GM10266 (cell line): ENCODE results near the gene PCDHGA3.
"Not testable (repeated sequence)": the region's sequence is repeated elsewhere in the genome, so short reads cannot be mapped to it uniquely, and the experiment has no call there.

Experiments
- DNase-seq: peaks from one replicate; pipeline ENCODE4 v3.0.0; 2012; ENCODE audit errors: extremely low spot score
- TF ChIP-seq, protein P1 (sequence below): IDR thresholded peaks from 2 replicates; pipeline ENCODE4 v1.5.1; 2012; ENCODE audit warnings: mild to moderate bottlenecking, low read depth; ENCODE audit not compliant: control insufficient read depth, insufficient read depth; ENCODE audit errors: missing control alignments

Gene PCDHGA3

DNA sequence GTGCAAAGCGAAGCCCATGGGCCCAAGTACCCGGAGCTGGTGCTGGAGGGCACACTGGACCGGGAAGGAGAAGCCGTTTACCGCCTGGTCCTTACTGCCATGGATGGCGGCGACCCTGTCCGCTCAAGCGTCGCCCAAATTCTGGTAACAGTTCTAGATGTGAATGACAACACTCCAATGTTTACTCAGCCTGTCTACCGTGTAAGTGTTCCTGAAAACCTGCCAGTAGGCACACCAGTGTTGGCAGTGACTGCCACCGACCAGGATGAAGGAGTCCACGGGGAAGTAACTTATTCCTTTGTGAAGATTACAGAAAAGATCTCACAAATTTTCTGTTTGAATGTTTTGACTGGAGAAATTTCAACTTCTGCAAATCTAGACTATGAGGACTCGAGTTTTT is 31.0 kb downstream of the PCDHGA3 start:
- DNase-seq = no peak
- TF ChIP-seq, protein P1, sequence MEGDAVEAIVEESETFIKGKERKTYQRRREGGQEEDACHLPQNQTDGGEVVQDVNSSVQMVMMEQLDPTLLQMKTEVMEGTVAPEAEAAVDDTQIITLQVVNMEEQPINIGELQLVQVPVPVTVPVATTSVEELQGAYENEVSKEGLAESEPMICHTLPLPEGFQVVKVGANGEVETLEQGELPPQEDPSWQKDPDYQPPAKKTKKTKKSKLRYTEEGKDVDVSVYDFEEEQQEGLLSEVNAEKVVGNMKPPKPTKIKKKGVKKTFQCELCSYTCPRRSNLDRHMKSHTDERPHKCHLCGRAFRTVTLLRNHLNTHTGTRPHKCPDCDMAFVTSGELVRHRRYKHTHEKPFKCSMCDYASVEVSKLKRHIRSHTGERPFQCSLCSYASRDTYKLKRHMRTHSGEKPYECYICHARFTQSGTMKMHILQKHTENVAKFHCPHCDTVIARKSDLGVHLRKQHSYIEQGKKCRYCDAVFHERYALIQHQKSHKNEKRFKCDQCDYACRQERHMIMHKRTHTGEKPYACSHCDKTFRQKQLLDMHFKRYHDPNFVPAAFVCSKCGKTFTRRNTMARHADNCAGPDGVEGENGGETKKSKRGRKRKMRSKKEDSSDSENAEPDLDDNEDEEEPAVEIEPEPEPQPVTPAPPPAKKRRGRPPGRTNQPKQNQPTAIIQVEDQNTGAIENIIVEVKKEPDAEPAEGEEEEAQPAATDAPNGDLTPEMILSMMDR = no peak

DNA sequence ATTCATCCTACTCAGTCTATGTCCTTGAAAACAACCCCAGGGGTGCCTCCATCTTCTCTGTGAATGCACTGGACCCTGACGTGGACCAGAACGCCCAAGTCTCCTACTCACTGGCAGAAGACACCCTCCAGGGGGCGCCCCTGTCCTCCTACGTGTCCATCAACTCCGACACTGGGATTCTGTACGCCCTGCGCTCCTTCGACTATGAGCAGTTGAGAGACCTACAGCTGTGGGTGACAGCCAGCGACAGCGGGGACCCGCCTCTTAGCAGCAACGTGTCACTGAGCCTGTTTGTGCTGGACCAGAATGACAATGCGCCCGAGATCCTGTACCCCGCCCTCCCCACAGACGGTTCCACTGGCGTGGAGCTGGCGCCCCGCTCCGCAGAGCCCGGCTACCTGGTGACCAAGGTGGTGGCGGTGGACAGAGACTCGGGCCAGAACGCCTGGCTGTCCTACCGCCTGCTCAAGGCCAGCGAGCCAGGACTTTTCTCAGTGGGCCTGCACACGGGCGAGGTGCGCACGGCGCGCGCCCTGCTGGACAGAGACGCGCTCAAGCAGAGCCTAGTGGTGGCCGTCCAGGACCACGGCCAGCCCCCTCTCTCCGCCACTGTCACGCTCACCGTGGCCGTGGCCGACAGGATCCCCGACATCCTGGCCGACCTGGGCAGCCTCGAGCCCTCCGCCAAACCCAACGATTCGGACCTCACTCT is 32.0 kb downstream of the PCDHGA3 start:
- not testable (repeated sequence) for DNase-seq

DNA sequence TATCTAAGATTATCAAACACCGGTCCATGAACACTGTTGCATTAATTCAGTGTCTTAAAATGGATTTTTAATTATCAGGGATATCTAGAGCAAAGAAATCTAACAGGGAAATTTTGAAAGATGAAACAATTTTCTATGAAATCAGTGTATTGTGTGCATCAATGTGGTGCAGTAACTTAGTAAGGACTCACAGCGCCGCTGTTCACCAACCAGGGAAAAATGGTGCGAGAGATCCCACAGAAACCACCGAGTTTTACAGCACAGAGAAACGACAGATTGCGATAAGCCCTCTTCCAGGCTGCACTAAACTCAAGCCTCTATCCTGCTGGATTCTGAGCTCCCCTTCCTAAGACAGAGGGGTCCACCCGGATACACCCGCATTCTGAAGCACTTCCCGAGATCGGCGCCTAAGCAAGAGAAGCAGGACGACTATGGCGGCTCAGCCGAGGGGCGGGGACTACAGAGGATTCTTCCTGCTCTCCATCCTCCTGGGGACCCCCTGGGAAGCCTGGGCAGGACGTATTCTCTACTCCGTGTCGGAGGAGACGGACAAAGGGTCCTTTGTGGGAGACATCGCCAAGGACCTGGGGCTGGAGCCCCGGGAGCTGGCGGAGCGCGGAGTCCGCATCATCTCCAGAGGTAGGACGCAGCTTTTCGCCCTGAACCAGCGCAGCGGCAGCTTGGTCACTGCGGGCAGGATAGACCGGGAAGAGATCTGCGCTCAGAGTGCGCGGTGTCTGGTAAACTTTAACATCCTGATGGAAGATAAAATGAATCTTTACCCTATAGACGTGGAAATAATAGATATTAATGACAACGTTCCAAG is 39.1 kb downstream of the PCDHGA3 start, which contains the start of gene PCDHGA7:
PCDHGA7 (plus strand) TSS at position 274 of the 826 bp plus-strand sequence; CDS start at position 432, 158 bp downstream.
- no peak for DNase-seq
- TF ChIP-seq, protein P1 = no peak

DNA sequence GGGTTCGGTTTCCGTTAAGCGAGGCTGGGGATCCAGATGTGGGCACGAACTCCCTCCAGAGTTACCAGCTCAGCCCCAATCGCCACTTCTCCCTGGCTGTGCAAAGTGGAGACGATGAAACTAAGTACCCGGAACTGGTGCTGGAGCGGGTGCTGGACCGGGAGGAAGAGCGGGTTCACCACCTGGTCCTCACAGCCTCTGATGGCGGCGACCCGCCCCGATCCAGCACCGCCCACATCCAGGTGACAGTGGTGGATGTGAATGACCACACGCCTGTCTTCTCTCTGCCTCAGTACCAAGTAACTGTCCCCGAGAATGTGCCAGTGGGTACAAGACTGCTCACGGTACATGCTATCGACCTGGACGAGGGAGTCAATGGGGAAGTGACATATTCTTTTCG is 39.7 kb downstream of the PCDHGA3 start:
- DNase-seq = no peak
- TF ChIP-seq, protein P1 = no peak

DNA sequence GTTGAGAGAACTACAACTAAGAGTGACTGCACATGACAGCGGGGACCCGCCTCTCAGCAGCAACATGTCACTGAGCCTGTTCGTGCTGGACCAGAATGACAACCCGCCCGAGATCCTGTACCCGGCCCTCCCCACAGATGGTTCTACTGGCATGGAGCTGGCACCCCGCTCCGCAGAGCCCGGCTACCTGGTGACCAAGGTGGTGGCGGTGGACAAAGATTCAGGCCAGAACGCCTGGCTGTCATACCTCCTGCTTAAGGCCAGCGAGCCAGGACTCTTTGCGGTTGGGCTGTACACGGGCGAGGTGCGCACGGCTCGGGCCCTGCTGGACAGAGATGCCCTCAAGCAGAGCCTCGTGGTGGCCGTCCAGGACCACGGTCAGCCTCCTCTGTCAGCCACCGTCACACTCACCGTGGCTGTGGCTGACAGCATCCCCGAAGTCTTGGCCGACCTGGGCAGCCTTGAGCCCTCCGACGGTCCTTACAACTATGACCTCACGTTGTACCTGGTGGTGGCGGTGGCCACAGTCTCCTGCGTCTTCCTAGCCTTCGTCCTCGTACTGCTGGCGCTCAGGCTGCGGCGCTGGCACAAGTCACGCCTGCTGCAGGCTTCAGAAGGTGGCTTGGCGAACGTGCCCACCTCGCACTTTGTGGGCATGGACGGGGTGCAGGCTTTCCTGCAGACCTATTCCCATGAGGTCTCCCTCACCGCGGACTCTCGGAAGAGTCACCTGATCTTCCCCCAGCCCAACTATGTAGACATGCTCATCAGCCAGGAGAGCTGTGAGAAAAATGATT is 41.0 kb downstream of the PCDHGA3 start:
- TF ChIP-seq, protein P1 = no peak
- DNase-seq = no peak

DNA sequence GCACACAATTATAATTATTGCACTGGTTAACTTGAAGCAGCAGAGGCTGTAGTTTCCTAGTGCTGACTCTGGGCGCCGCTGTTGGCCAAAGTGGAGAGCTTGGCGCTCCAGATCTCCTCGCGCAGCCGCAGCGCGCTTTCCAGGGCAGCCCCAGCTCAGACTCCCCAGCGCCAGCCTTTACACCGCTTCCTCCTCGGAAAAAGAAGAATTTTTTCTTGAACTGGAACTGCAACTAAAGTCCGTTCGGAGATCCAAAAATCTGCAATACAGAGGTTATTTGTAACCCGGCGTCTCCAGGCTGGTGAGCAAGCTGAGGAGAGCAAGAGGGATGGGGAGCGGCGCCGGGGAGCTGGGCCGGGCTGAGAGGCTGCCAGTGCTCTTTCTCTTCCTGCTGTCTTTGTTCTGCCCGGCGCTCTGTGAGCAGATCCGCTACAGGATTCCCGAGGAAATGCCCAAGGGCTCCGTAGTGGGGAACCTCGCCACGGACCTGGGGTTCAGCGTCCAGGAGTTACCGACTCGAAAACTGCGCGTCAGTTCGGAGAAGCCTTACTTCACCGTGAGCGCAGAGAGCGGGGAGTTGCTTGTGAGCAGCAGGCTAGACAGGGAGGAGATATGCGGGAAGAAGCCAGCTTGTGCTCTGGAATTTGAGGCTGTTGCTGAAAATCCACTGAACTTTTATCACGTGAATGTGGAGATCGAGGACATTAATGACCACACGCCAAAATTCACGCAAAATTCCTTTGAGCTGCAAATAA is 44.1 kb downstream of the PCDHGA3 start, which contains the start of gene PCDHGB4:
PCDHGB4 (plus strand) TSS at position 142 of the 755 bp plus-strand sequence; CDS start at position 329, 187 bp downstream.
- DNase-seq = not testable (repeated sequence)

DNA sequence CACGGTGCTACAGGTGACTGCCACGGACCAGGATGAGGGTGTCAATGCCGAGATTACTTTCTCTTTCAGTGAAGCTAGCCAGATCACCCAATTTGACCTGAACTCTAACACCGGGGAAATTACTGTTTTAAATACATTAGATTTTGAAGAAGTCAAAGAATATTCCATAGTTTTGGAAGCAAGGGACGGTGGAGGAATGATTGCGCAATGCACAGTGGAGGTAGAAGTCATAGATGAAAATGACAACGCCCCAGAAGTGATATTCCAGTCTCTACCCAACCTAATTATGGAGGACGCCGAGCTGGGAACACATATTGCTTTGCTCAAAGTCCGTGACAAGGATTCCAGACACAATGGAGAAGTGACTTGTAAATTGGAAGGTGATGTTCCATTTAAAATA is 45.0 kb downstream of the PCDHGA3 start:
- TF ChIP-seq, protein P1 = no peak
- no peak for DNase-seq
